Esophagus squamous epithelium (tissue), 4 donors: ENCODE measurements around the gene BICD2.

Source experiments
- CTCF ChIP-seq, 6 experiments: fragments of 450-650 bp in 4 of 6; fragments of 200-600 bp in 2 of 6; sonication (generic) in 2 of 6; IDR thresholded peaks; one replicate each; pipeline ENCODE4 v1.5.1; 2016 to 2019; ENCODE audit warnings: antibody characterized with exemption in 6 of 6, mild to moderate bottlenecking in 4 of 6, moderate library complexity in 4 of 6
- POLR2A ChIP-seq, 4 donors: fragments of 450-650 bp; IDR thresholded peaks; one replicate each; pipeline ENCODE4 v1.6.1; 2017; ENCODE audit warnings: antibody characterized with exemption in 4 of 4, mild to moderate bottlenecking in 4 of 4, moderate library complexity in 3 of 4

- TF ChIP-seq CTCF (IDR thresholded peaks at IDR 0.05) (peak in 3 of 6 experiments; percentile 25 to 35 (median 25)), POLR2A (IDR thresholded peaks at IDR 0.05) (no peak)
Observed at GRCh38 chr9:92728831-92729734, 35.5 kb downstream of the BICD2 start.
